Nephron progenitor cell (in vitro differentiated cells): Measurements from ENCODE around the gene GALNT10.

Experiments
- DNase-seq: peaks from one replicate; pipeline ENCODE4 v3.0.0; 2021
- H3K27ac Mint-ChIP-seq: 2 replicates; pipeline ENCODE4 v1.8.0; 2021; ENCODE audit warnings: mild to moderate bottlenecking, moderate library complexity, mixed read lengths
- H3K27me3 Mint-ChIP-seq: 2 replicates; pipeline ENCODE4 v1.8.0; 2021; ENCODE audit warnings: mild to moderate bottlenecking, low read depth, mixed read lengths; ENCODE audit not compliant: poor library complexity
- H3K36me3 Mint-ChIP-seq: 2 replicates; pipeline ENCODE4 v1.8.0; 2021; ENCODE audit warnings: low read depth, mixed read lengths
- H3K4me1 Mint-ChIP-seq: 2 replicates; pipeline ENCODE4 v1.8.0; 2021; ENCODE audit warnings: mixed read lengths
- H3K4me3 Mint-ChIP-seq: 2 replicates; pipeline ENCODE4 v1.8.0; 2021; ENCODE audit warnings: mild to moderate bottlenecking, moderate library complexity, mixed read lengths
- H3K9me3 Mint-ChIP-seq: 2 replicates; pipeline ENCODE4 v1.8.0; 2021; ENCODE audit warnings: mild to moderate bottlenecking, moderate library complexity, mixed read lengths
- TF ChIP-seq, protein P1 (sequence below): fragments of 200-600 bp; sonication (generic); IDR thresholded peaks from 2 replicates; pipeline ENCODE4 v1.5.0; 2021; ENCODE audit warnings: antibody characterized with exemption

Gene GALNT10

DNA sequence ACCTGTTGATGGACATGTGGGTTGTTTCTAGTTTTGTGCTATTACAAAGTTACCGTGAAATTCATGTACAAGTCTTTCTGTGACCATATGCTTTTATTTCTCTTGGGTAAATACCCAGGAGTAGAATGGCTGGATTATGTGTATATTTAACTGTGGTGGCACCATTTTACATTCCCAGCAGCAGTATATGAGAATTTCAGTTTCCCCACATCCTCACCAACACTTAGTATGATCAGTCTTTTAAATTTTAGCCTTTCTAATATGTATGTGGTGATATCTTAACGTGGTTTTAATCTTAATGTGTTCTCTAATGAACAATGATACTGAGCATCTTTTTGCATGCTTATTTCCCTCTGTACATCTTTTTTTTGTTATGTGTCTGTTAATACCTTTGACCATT is 36.6 kb downstream of the GALNT10 start:
- TF ChIP-seq, protein P1, sequence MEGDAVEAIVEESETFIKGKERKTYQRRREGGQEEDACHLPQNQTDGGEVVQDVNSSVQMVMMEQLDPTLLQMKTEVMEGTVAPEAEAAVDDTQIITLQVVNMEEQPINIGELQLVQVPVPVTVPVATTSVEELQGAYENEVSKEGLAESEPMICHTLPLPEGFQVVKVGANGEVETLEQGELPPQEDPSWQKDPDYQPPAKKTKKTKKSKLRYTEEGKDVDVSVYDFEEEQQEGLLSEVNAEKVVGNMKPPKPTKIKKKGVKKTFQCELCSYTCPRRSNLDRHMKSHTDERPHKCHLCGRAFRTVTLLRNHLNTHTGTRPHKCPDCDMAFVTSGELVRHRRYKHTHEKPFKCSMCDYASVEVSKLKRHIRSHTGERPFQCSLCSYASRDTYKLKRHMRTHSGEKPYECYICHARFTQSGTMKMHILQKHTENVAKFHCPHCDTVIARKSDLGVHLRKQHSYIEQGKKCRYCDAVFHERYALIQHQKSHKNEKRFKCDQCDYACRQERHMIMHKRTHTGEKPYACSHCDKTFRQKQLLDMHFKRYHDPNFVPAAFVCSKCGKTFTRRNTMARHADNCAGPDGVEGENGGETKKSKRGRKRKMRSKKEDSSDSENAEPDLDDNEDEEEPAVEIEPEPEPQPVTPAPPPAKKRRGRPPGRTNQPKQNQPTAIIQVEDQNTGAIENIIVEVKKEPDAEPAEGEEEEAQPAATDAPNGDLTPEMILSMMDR = no peak
- peaks cover 1% of the 10 kb centered on the region for H3K4me1 Mint-ChIP-seq
- H3K9me3 Mint-ChIP-seq = peaks cover 31% of the 10 kb centered on the region
- DNase-seq = no peak
- H3K4me3 Mint-ChIP-seq = no peak overlapping the region
- H3K36me3 Mint-ChIP-seq = peaks cover 56% of the 10 kb centered on the region
- peaks cover 7% of the 10 kb centered on the region for H3K27me3 Mint-ChIP-seq
- H3K27ac Mint-ChIP-seq = no peak overlapping the region

DNA sequence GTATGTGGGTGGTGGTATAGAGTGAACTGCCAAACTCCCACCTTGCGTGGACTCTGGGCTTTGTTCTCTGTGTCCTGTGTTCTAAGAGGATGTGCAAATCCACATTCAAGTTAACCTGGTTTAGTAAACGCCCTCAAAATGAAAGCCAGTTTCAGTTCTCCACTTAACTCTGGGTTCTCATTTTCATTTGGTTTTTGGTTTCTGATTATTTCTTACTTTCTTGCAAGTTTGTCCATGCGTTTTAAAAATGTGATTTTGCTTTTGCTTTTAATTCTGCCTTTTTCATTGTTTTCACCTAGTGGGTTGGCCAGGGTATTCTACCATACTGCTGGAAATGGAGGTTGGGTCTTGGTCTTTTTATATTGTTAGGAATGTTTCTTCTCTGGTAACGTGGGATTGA is 38.2 kb downstream of the GALNT10 start:
- TF ChIP-seq, protein P1 = no peak
- DNase-seq = no peak
- Mint-ChIP-seq H3K27me3 (peaks cover 10% of the 10 kb centered on the region), H3K4me3 (no peak overlapping the region), H3K36me3 (peaks cover 44% of the 10 kb centered on the region), H3K27ac (no peak overlapping the region), H3K4me1 (no peaks in the 10 kb centered on the region), H3K9me3 (peaks cover 31% of the 10 kb centered on the region)

DNA sequence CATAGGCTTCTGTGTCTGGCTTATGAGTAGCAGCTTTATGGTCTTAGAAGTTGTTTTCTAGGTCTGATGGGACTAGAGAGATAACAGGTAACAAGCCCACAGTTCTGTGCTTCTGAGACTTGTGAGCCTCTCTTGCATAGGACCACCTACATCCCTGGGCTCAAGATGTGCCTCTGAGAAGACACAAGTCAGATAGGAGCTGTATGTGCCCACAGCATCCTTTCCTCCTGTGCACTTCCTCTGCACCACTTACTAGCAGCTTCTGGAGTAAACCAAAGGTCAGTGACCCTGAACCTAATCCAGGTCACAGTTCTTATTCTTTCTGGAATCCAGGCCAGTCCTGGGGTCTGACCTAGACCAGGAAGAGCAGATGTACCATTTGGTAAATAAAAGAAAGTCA is 40.0 kb downstream of the GALNT10 start:
- peaks cover 27% of the 10 kb centered on the region for H3K9me3 Mint-ChIP-seq

DNA sequence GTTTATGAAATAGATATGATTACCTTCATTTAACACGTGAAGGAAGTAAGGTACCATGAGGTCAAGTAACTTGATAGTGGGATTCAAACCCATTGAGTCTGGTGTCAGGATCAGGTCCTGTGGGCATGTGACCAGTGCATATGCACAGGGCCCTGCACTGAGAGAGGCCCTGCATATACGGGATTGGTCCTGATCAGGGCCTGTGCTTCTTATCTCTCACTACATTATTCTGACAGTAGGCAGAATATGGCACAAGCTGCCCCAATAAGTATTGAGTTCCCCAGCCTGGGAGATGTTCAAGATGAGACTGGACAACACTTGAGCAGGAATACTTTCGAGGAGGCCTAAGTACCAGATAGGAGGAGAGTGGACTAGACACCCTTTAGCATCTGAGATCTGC is 44.0 kb downstream of the GALNT10 start:
- H3K9me3 Mint-ChIP-seq = no peaks in the 10 kb centered on the region

More for the DNA sequence above, 40.0 kb downstream of the GALNT10 start:
- DNase-seq = no peak
- peaks cover 10% of the 10 kb centered on the region for H3K27me3 Mint-ChIP-seq
- H3K27ac Mint-ChIP-seq = no peak overlapping the region
- no peak overlapping the region for H3K4me3 Mint-ChIP-seq
- H3K36me3 Mint-ChIP-seq = peaks cover 36% of the 10 kb centered on the region
- TF ChIP-seq, protein P1 = no peak
- peaks cover 1% of the 10 kb centered on the region for H3K4me1 Mint-ChIP-seq

DNA sequence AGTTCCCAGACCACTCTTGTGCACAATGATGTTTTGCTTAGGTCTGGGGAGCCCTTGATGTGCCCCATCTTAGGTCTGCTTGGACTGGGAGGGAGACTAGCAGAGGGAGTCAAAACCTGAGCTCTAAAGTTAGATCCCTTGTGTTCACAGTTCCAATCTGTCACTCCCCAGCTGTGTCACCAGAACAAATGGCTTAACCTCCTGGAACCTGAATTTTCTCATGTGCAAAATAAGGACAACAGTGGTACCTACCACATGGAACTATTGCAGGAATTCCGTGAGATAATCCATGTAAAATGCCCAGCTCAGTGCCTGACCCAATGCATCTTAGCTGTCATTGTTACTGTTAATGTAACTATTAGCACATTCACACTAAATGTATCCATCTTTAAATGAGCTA is 45.5 kb downstream of the GALNT10 start:
- no peak overlapping the region for H3K27ac Mint-ChIP-seq
- H3K4me3 Mint-ChIP-seq = no peak overlapping the region
- TF ChIP-seq, protein P1 = no peak
- H3K36me3 Mint-ChIP-seq = no peaks in the 10 kb centered on the region
- peaks cover 6% of the 10 kb centered on the region for H3K27me3 Mint-ChIP-seq
- H3K9me3 Mint-ChIP-seq = no peaks in the 10 kb centered on the region
- DNase-seq = no peak
- peaks cover 44% of the 10 kb centered on the region for H3K4me1 Mint-ChIP-seq

More for the DNA sequence above, 44.0 kb downstream of the GALNT10 start:
- Mint-ChIP-seq H3K27ac (no peak overlapping the region), H3K36me3 (no peaks in the 10 kb centered on the region), H3K4me3 (no peak overlapping the region), H3K4me1 (peaks cover 35% of the 10 kb centered on the region), H3K27me3 (peaks cover 6% of the 10 kb centered on the region)
- TF ChIP-seq, protein P1 = no peak
- DNase-seq = no peak

DNA sequence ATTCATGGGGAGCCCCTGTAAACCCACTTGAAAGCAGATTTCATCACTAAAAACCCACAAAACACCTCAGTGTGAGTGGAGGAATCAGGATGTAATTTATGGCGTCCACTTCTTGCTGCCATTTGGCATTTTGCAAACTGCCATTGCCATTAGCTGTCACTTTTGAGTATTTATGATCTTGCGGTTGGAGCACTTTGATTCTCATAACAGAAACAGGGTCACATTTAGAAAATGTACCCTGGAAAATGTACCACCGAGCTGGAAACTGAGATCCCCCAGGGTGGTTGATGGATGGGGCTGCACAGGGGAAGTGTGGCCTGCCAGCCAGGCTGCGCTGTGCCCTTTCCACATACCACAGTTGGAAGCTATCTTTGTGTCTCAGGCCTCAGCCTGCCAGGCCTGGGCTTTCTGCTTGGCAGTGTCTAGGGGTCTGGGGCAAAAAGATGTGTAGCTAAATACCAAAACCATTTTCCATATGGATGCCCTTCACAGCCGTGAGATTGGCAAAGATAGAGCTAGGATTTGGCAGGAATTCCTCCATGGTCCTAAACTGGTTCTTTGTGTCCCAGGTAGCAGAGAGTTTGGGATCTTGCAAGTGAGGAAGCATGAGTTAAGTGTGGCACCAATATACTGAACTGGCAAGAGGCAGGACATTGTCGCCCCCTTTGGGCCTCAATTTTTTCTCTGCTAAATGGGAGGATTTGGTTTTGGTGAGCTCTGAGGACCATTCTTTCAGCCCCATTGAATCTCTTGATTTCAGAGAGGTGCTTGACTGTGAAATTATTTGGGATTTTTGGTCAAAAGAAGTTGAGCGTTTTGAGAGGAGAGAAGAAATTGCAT is 46.2 kb downstream of the GALNT10 start:
- Mint-ChIP-seq H3K27ac (no peak overlapping the region), H3K9me3 (no peaks in the 10 kb centered on the region), H3K4me1 (peaks cover 45% of the 10 kb centered on the region), H3K4me3 (no peak overlapping the region), H3K36me3 (no peaks in the 10 kb centered on the region), H3K27me3 (peaks cover 7% of the 10 kb centered on the region)
- DNase-seq = no peak
- TF ChIP-seq, protein P1 = no peak
